Tibial artery (tissue), 4 donors: Measurements from ENCODE around the gene MED25.

ENCODE experiments used
- DNase-seq, 2 donors: peaks; one replicate each; pipeline ENCODE4 v3.0.0-alpha.2; 2019
- H3K27ac ChIP-seq, 2 donors: fragments of 200-600 bp; sonication (generic) in 1 of 2; 1 replicate in 1 of 2; 2 replicates in 1 of 2; pipeline ENCODE4 v1.5.1; 2018 to 2019; ENCODE audit warnings: mild to moderate bottlenecking in 1 of 2
- H3K27me3 ChIP-seq, 2 donors: fragments of 200-600 bp; sonication (generic) in 1 of 2; one replicate each; pipeline versions ENCODE4 v1.5.1 to v1.6.0; 2016 to 2019
- H3K36me3 ChIP-seq, 3 donors: fragments of 200-600 bp; sonication (generic) in 2 of 3; one replicate each; pipeline ENCODE4 v1.5.1; 2016 to 2019; ENCODE audit warnings: mild to moderate bottlenecking in 2 of 3
- H3K4me1 ChIP-seq, 4 donors: fragments of 200-600 bp; sonication (generic) in 2 of 4; 1 replicate in 3 of 4; 2 replicates in 1 of 4; pipeline ENCODE4 v1.5.1; 2016 to 2019
- H3K4me3 ChIP-seq, 2 donors: fragments of 200-600 bp; sonication (generic) in 1 of 2; 1 replicate in 1 of 2; 2 replicates in 1 of 2; pipeline ENCODE4 v1.5.1; 2018 to 2019; ENCODE audit warnings: mild to moderate bottlenecking in 2 of 2
- H3K9me3 ChIP-seq, 3 donors: fragments of 200-600 bp; sonication (generic) in 1 of 3; one replicate each; pipeline ENCODE4 v1.5.1; 2016 to 2019
- intact Hi-C: fragments of 100-400 bp; cut with DNase I; formaldehyde crosslinking; loops from one replicate; pipeline ENCODE4 v1.15.0; 2023; ENCODE audit warnings: low total_unique reads
- TF ChIP-seq, protein P1 (sequence below), 2 experiments: fragments of 200-600 bp in 1 of 2; fragments of 450-650 bp in 1 of 2; IDR thresholded peaks; one replicate each; pipeline ENCODE4 v1.5.1; 2017 to 2019; ENCODE audit warnings: antibody characterized with exemption in 2 of 2, mild to moderate bottlenecking in 1 of 2, moderate library complexity in 1 of 2

MED25 gene

DNA sequence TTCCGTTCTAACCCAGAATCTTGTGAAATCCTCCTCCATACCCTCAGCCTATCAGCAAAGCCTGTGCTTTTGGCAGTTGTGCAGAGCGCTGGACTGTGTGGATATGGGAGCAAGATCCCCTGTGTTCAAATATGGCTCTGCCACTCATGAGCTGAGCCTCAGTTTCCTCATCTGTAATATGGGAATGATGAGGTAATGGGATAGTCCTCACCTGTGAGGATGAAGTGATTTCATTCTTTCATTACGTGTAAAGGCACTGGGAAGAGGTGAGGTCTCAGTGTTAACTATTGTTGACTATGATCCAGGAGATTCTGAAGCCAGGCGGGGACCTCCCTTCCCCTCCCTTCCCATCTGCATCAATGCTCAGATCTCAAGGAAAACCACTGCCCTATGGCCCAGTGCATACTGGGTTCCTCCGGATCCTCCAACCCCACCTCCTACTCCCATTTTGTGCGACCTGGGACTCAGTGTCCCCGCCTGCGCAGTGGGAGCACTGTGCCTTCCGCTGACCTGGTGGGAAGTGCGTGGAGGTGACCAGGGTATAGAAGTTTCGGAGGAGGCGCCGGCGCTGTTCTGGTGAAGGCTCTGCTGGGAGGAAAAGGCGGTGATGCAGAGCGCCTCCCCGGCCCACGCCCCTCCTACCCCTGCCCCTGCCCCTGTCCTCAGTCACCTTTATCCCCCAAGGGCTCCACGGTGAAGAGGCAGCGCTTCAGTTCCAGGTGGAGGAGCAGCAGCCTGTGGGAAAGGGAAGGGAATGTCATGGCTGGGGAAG lies 10.0 kb upstream of the MED25 start:
- peaks cover 0 to 48% (median 20%) of the 10 kb centered on the region in 3 donors for H3K36me3 ChIP-seq
- H3K4me1 ChIP-seq, result peaks cover 0 to 28% (median 22%) of the 10 kb centered on the region in 4 donors
- DNase-seq, result no peak
- peak overlapping the region; percentile 84 to 94 for H3K27ac ChIP-seq
- peak overlapping the region; percentile 65 to 87 for H3K4me3 ChIP-seq
- TF ChIP-seq, protein P1, sequence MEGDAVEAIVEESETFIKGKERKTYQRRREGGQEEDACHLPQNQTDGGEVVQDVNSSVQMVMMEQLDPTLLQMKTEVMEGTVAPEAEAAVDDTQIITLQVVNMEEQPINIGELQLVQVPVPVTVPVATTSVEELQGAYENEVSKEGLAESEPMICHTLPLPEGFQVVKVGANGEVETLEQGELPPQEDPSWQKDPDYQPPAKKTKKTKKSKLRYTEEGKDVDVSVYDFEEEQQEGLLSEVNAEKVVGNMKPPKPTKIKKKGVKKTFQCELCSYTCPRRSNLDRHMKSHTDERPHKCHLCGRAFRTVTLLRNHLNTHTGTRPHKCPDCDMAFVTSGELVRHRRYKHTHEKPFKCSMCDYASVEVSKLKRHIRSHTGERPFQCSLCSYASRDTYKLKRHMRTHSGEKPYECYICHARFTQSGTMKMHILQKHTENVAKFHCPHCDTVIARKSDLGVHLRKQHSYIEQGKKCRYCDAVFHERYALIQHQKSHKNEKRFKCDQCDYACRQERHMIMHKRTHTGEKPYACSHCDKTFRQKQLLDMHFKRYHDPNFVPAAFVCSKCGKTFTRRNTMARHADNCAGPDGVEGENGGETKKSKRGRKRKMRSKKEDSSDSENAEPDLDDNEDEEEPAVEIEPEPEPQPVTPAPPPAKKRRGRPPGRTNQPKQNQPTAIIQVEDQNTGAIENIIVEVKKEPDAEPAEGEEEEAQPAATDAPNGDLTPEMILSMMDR (IDR thresholded peaks at IDR 0.05), result no peak
- no peaks in the 10 kb centered on the region for H3K9me3 ChIP-seq
- intact Hi-C loops, result loop anchor here (5.0 kb wide), 1 partner anchor 41 kb away; the partner anchor contains the start of gene AP2A1
- H3K27me3 ChIP-seq, result no peaks in the 10 kb centered on the region

DNA sequence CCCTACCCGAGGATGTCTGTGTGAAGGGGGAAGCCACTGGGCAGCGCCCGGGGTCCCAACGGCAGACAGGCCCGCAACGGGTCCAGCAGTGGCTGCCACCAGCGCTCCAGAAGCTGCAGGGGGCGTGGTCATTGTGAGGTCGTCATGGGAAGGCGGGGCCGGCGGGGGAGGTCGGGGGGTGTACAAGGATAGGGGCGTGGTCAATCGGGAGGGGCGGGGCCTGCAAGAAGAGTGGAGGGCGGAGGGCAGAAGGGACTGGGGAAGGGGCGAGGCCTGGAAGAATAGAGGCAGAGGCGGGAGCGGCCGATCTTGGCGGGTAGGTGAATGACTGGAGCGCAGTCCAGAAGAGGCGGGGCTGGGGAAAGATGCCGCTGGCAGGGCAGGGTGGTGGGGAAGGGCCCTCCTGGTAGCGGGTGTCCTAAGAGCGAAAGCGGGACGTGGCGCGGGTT lies 9.4 kb upstream of the MED25 start:
- intact Hi-C loops, result loop anchor here (5.0 kb wide), 1 partner anchor 41 kb away; the partner anchor contains the start of gene AP2A1
- peak overlapping the region; percentile 84 to 94 for H3K27ac ChIP-seq
- H3K9me3 ChIP-seq, result no peaks in the 10 kb centered on the region
- peak overlapping the region; percentile 65 to 87 for H3K4me3 ChIP-seq
- peak; percentile 95 to 97 for DNase-seq
- H3K36me3 ChIP-seq, result peaks cover 0 to 42% (median 14%) of the 10 kb centered on the region in 3 donors
- TF ChIP-seq, protein P1 (IDR thresholded peaks at IDR 0.05), result no peak
- H3K27me3 ChIP-seq, result no peaks in the 10 kb centered on the region
- peaks cover 0 to 28% (median 22%) of the 10 kb centered on the region in 4 donors for H3K4me1 ChIP-seq

DNA sequence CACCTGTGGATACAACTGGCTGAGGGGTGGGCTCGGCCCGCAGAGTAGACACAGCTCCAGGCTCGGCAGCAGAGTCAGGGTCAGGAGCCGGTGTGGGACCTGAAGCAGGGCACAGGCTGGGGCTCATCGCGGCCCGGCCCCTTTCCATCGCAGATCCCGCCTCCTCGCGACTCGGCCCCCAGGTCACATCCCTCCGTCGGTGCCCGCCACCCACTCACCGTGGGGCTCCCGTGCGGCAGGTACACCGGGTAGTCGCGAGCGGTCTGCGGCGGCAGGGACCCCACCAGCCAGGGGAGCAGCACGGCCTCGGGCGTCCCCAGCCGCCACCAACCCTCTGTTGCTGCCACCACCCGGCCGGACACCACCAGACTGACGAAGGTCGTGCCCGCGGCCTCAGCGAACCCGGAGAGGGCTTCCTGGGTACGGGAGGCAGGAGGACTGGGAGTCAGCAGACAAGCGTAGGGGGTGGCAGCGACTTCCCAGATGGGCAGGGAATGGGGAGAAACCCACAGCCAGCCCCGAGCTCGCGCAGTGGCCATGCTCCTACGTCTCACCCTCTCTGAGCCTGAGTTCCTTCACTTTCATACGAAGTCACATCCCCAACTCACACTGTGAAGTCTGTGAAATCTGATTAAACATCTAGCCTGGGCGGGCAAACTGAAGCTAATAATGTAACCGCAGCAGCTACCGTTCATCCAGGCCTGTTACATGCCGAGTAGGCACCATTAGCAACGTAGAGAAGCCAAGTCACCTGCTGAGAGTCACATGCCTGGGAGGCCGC lies 8.7 kb upstream of the MED25 start:
- Histone ChIP-seq H3K9me3 (no peaks in the 10 kb centered on the region), H3K36me3 (peaks cover 0 to 36% (median 13%) of the 10 kb centered on the region in 3 donors), H3K4me1 (peaks cover 0 to 34% (median 24%) of the 10 kb centered on the region in 4 donors), H3K4me3 (peak overlapping the region; percentile 65 to 87), H3K27me3 (no peaks in the 10 kb centered on the region), H3K27ac (peak overlapping the region; percentile 84 to 94)
- intact Hi-C loops, result loop anchor here (5.0 kb wide), 1 partner anchor 42 kb away; the partner anchor contains the start of gene AP2A1
- TF ChIP-seq, protein P1 (IDR thresholded peaks at IDR 0.05), result peak in 1 of 2 experiments; percentile 23
- peak; percentile 66 to 82 for DNase-seq

DNA sequence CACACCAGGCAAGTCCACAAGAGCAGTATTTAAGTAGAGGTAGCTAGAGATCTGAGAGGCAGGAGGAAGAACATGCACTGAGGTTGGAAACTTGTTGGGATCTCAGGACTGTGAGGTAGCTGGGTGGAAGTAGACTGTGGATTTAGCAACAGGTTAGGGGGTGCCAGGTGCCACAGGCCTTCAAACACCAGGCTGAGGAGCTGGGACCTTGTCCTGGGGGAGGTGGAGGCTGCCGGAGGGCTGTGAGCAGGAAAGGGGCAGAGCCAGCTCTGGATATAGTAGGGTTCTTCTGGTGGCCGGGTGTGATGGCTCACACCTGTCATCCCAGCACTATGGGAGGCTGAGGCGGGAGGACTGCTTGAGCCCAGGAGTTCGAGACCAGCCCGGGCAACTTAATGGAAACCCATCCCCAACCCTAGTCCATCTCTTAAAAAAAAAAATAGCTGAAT lies 8.1 kb upstream of the MED25 start:
- peak overlapping the region; percentile 84 to 94 for H3K27ac ChIP-seq
- H3K4me3 ChIP-seq, result peak overlapping the region; percentile 65 to 87
- H3K4me1 ChIP-seq, result peaks cover 0 to 36% (median 24%) of the 10 kb centered on the region in 4 donors
- TF ChIP-seq, protein P1 (IDR thresholded peaks at IDR 0.05), result no peak
- intact Hi-C loops, result loop anchor here (5.0 kb wide), 1 partner anchor 43 kb away; the partner anchor contains the start of gene AP2A1
- no peaks in the 10 kb centered on the region for H3K27me3 ChIP-seq
- no peak for DNase-seq
- no peaks in the 10 kb centered on the region for H3K9me3 ChIP-seq
- H3K36me3 ChIP-seq, result peaks cover 0 to 29% (median 13%) of the 10 kb centered on the region in 3 donors

DNA sequence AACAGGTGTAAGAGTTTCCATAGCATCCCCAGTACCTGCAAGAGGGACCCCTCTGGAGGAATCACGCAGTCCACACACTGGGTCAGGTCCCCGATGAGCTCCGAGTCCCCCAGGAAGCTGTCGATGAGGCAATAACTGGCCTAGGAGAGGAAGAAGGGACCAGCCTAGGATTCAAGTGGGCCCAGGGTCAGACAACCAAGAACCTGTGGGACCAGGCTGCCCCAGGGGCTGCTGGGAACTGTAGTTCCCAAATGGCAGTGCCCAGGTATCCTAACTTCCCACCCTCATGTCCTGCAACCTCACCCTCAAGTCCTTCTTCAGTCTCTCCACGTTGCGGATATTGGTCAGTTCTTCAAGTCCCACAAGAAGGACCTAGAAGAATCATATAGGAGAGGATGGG lies 6.8 kb upstream of the MED25 start:
- TF ChIP-seq, protein P1 (IDR thresholded peaks at IDR 0.05), result no peak
- H3K4me3 ChIP-seq, result no peak overlapping the region
- DNase-seq, result no peak
- no peaks in the 10 kb centered on the region for H3K9me3 ChIP-seq
- peak overlapping the region in 1 of 2 donors; percentile 1 for H3K27ac ChIP-seq
- H3K27me3 ChIP-seq, result no peaks in the 10 kb centered on the region
- peaks cover 0 to 16% (median 4%) of the 10 kb centered on the region in 3 donors for H3K36me3 ChIP-seq
- H3K4me1 ChIP-seq, result peaks cover 0 to 36% (median 24%) of the 10 kb centered on the region in 4 donors
- intact Hi-C loops, result no loop called here
